MM.1S (cell line): ENCODE results near the gene PDPK1.

Source experiments
- CTCF ChIP-seq: fragments of 300-600 bp; sonication (generic); IDR thresholded peaks from 2 replicates; pipeline ENCODE4 v1.5.1; 2016; ENCODE audit warnings: antibody characterized with exemption, low read length, mixed read lengths
- EZH2 ChIP-seq: fragments of 300-600 bp; sonication (generic); optimal IDR thresholded peaks from 2 replicates; pipeline ENCODE3; 2017; ENCODE audit warnings: low read depth, mild to moderate bottlenecking, antibody characterized with exemption, low read length, mixed read lengths
- EZH2phosphoT487 ChIP-seq: fragments of 300-600 bp; sonication (generic); IDR thresholded peaks from 2 replicates; pipeline ENCODE4 v1.6.1; 2018; ENCODE audit warnings: antibody characterized with exemption, low read length

DNA sequence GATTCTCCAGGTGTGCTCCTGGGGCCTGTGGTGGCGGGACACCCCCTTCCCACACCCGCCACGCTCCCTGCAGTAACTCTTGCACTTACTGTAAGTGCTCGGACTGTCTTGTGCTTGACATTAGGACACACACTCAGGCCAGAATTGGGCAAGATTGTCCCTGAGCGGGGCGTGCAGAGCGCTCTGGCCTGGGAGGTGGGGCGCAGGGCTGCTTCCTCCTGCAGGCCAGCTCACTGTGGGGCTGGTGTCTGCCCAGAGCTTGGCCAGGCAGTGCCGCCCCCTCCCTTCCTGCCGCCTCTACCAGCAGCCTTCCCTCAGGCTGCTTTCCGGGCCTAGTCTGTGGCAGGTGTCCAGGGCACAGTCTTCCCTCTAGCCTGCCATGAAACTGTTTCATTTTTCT lies 30.2 kb upstream of the PDPK1 start:
- TF ChIP-seq EZH2 (no peak), EZH2phosphoT487 (no peak), CTCF (no peak)
